ENCODE measurements around the gene HNRNPA2B1.
"Not testable (repeated sequence)": the region's sequence is repeated elsewhere in the genome, so short reads cannot be mapped to it uniquely, and the experiment has no call there.

HNRNPA2B1 gene

GRCh38 chr7:26166684-26167266, 33.8 kb downstream of the HNRNPA2B1 start:
- Histone ChIP-seq H3K9ac (ENCODE audit: low read depth in 1 of 2, low read length in 2 of 2) (peak overlapping the region in 1 of 2 donors; percentile 32), H3K4me3 (ENCODE audit: low read length in 2 of 2) (no peak overlapping the region), H3K4me1 (ENCODE audit: control insufficient read depth in 2 of 2, insufficient read depth in 2 of 2, low read length in 2 of 2) (peaks cover 8 to 9% of the 10 kb centered on the region in 2 donors), H3K9me3 (ENCODE audit: control insufficient read depth in 2 of 2, low read length in 2 of 2) (no peaks in the 10 kb centered on the region), H3K27ac (ENCODE audit: low read depth in 2 of 2, low read length in 2 of 2) (peak overlapping the region in 1 of 2 donors; percentile 23), H3K27me3 (ENCODE audit: control insufficient read depth in 2 of 2, insufficient read depth in 2 of 2, low read length in 2 of 2) (no peaks in the 10 kb centered on the region), H3K36me3 (ENCODE audit: control insufficient read depth in 2 of 2, insufficient read depth in 2 of 2, low read length in 2 of 2) (peaks cover 0 to 2% of the 10 kb centered on the region in 2 donors)

GRCh38 chr7:26165950-26166683, 34.4 kb downstream of the HNRNPA2B1 start:
- Histone ChIP-seq H3K4me3 (ENCODE audit: low read length in 2 of 2) (no peak overlapping the region), H3K27ac (ENCODE audit: low read depth in 2 of 2, low read length in 2 of 2) (no peak overlapping the region), H3K36me3 (ENCODE audit: control insufficient read depth in 2 of 2, insufficient read depth in 2 of 2, low read length in 2 of 2) (peaks cover 0 to 2% of the 10 kb centered on the region in 2 donors), H3K9ac (ENCODE audit: low read depth in 1 of 2, low read length in 2 of 2) (no peak overlapping the region), H3K4me1 (ENCODE audit: control insufficient read depth in 2 of 2, insufficient read depth in 2 of 2, low read length in 2 of 2) (peaks cover 8 to 9% of the 10 kb centered on the region in 2 donors), H3K27me3 (ENCODE audit: control insufficient read depth in 2 of 2, insufficient read depth in 2 of 2, low read length in 2 of 2) (no peaks in the 10 kb centered on the region), H3K9me3 (ENCODE audit: control insufficient read depth in 2 of 2, low read length in 2 of 2) (no peaks in the 10 kb centered on the region)

GRCh38 chr7:26163804-26164203, 36.7 kb downstream of the HNRNPA2B1 start:
- not testable (repeated sequence) for H3K27ac ChIP-seq (ENCODE audit: low read depth in 2 of 2, low read length in 2 of 2); H3K36me3 ChIP-seq (ENCODE audit: control insufficient read depth in 2 of 2, insufficient read depth in 2 of 2, low read length in 2 of 2); H3K9ac ChIP-seq (ENCODE audit: low read depth in 1 of 2, low read length in 2 of 2); H3K27me3 ChIP-seq (ENCODE audit: control insufficient read depth in 2 of 2, insufficient read depth in 2 of 2, low read length in 2 of 2); H3K9me3 ChIP-seq (ENCODE audit: control insufficient read depth in 2 of 2, low read length in 2 of 2); H3K4me3 ChIP-seq (ENCODE audit: low read length in 2 of 2)
- H3K4me1 ChIP-seq (ENCODE audit: control insufficient read depth in 2 of 2, insufficient read depth in 2 of 2, low read length in 2 of 2): peaks cover 12 to 20% of the 10 kb centered on the region in 2 donors

GRCh38 chr7:26162431-26162830, 38.1 kb downstream of the HNRNPA2B1 start:
- Histone ChIP-seq H3K36me3 (ENCODE audit: control insufficient read depth in 2 of 2, insufficient read depth in 2 of 2, low read length in 2 of 2) (no peaks in the 10 kb centered on the region), H3K9me3 (ENCODE audit: control insufficient read depth in 2 of 2, low read length in 2 of 2) (no peaks in the 10 kb centered on the region), H3K4me3 (ENCODE audit: low read length in 2 of 2) (no peak overlapping the region), H3K27ac (ENCODE audit: low read depth in 2 of 2, low read length in 2 of 2) (no peak overlapping the region), H3K4me1 (ENCODE audit: control insufficient read depth in 2 of 2, insufficient read depth in 2 of 2, low read length in 2 of 2) (peaks cover 14 to 31% of the 10 kb centered on the region in 2 donors), H3K9ac (ENCODE audit: low read depth in 1 of 2, low read length in 2 of 2) (no peak overlapping the region), H3K27me3 (ENCODE audit: control insufficient read depth in 2 of 2, insufficient read depth in 2 of 2, low read length in 2 of 2) (no peaks in the 10 kb centered on the region)

- Histone ChIP-seq H3K27ac (ENCODE audit: low read depth in 2 of 2, low read length in 2 of 2) (no peak overlapping the region), H3K27me3 (ENCODE audit: control insufficient read depth in 2 of 2, insufficient read depth in 2 of 2, low read length in 2 of 2) (no peaks in the 10 kb centered on the region), H3K9me3 (ENCODE audit: control insufficient read depth in 2 of 2, low read length in 2 of 2) (no peaks in the 10 kb centered on the region), H3K9ac (ENCODE audit: low read depth in 1 of 2, low read length in 2 of 2) (no peak overlapping the region), H3K36me3 (ENCODE audit: control insufficient read depth in 2 of 2, insufficient read depth in 2 of 2, low read length in 2 of 2) (no peaks in the 10 kb centered on the region), H3K4me3 (ENCODE audit: low read length in 2 of 2) (no peak overlapping the region), H3K4me1 (ENCODE audit: control insufficient read depth in 2 of 2, insufficient read depth in 2 of 2, low read length in 2 of 2) (peaks cover 8 to 28% of the 10 kb centered on the region in 2 donors)
Observed at GRCh38 chr7:26160896-26161295, 39.6 kb downstream of the HNRNPA2B1 start.

- Histone ChIP-seq H3K4me3 (ENCODE audit: low read length in 2 of 2) (no peak overlapping the region), H3K27me3 (ENCODE audit: control insufficient read depth in 2 of 2, insufficient read depth in 2 of 2, low read length in 2 of 2) (no peaks in the 10 kb centered on the region), H3K36me3 (ENCODE audit: control insufficient read depth in 2 of 2, insufficient read depth in 2 of 2, low read length in 2 of 2) (no peaks in the 10 kb centered on the region), H3K27ac (ENCODE audit: low read depth in 2 of 2, low read length in 2 of 2) (no peak overlapping the region), H3K9me3 (ENCODE audit: control insufficient read depth in 2 of 2, low read length in 2 of 2) (no peaks in the 10 kb centered on the region), H3K9ac (ENCODE audit: low read depth in 1 of 2, low read length in 2 of 2) (no peak overlapping the region), H3K4me1 (ENCODE audit: control insufficient read depth in 2 of 2, insufficient read depth in 2 of 2, low read length in 2 of 2) (peaks cover 17 to 29% of the 10 kb centered on the region in 2 donors)
Observed at GRCh38 chr7:26159243-26159642, 41.3 kb downstream of the HNRNPA2B1 start.

GRCh38 chr7:26157520-26158105, 42.9 kb downstream of the HNRNPA2B1 start:
- H3K9ac ChIP-seq (ENCODE audit: low read depth in 1 of 2, low read length in 2 of 2): no peak overlapping the region
- no peak overlapping the region for H3K27ac ChIP-seq (ENCODE audit: low read depth in 2 of 2, low read length in 2 of 2)
- H3K36me3 ChIP-seq (ENCODE audit: control insufficient read depth in 2 of 2, insufficient read depth in 2 of 2, low read length in 2 of 2): no peaks in the 10 kb centered on the region
- no peaks in the 10 kb centered on the region for H3K9me3 ChIP-seq (ENCODE audit: control insufficient read depth in 2 of 2, low read length in 2 of 2)
- H3K4me3 ChIP-seq (ENCODE audit: low read length in 2 of 2): no peak overlapping the region
- peaks cover 23 to 43% of the 10 kb centered on the region in 2 donors for H3K4me1 ChIP-seq (ENCODE audit: control insufficient read depth in 2 of 2, insufficient read depth in 2 of 2, low read length in 2 of 2)
- H3K27me3 ChIP-seq (ENCODE audit: control insufficient read depth in 2 of 2, insufficient read depth in 2 of 2, low read length in 2 of 2): no peaks in the 10 kb centered on the region

GRCh38 chr7:26156451-26157420, 43.8 kb downstream of the HNRNPA2B1 start:
- Histone ChIP-seq H3K9ac (ENCODE audit: low read depth in 1 of 2, low read length in 2 of 2) (no peak overlapping the region), H3K4me1 (ENCODE audit: control insufficient read depth in 2 of 2, insufficient read depth in 2 of 2, low read length in 2 of 2) (peaks cover 25 to 44% of the 10 kb centered on the region in 2 donors), H3K4me3 (ENCODE audit: low read length in 2 of 2) (no peak overlapping the region)

GRCh38 chr7:26155531-26156375, 44.8 kb downstream of the HNRNPA2B1 start:
- Histone ChIP-seq H3K27ac (ENCODE audit: low read depth in 2 of 2, low read length in 2 of 2) (peak overlapping the region in 1 of 2 donors; percentile 24), H3K4me3 (ENCODE audit: low read length in 2 of 2) (peak overlapping the region in 1 of 2 donors; percentile 17), H3K9me3 (ENCODE audit: control insufficient read depth in 2 of 2, low read length in 2 of 2) (no peaks in the 10 kb centered on the region), H3K4me1 (ENCODE audit: control insufficient read depth in 2 of 2, insufficient read depth in 2 of 2, low read length in 2 of 2) (peaks cover 28 to 48% of the 10 kb centered on the region in 2 donors), H3K9ac (ENCODE audit: low read depth in 1 of 2, low read length in 2 of 2) (no peak overlapping the region), H3K27me3 (ENCODE audit: control insufficient read depth in 2 of 2, insufficient read depth in 2 of 2, low read length in 2 of 2) (no peaks in the 10 kb centered on the region), H3K36me3 (ENCODE audit: control insufficient read depth in 2 of 2, insufficient read depth in 2 of 2, low read length in 2 of 2) (no peaks in the 10 kb centered on the region)

More at GRCh38 chr7:26156451-26157420, 43.8 kb downstream of the HNRNPA2B1 start:
- H3K9me3 ChIP-seq (ENCODE audit: control insufficient read depth in 2 of 2, low read length in 2 of 2): no peaks in the 10 kb centered on the region
- H3K27me3 ChIP-seq (ENCODE audit: control insufficient read depth in 2 of 2, insufficient read depth in 2 of 2, low read length in 2 of 2): no peaks in the 10 kb centered on the region
- no peaks in the 10 kb centered on the region for H3K36me3 ChIP-seq (ENCODE audit: control insufficient read depth in 2 of 2, insufficient read depth in 2 of 2, low read length in 2 of 2)
- peak overlapping the region; percentile 12 to 30 for H3K27ac ChIP-seq (ENCODE audit: low read depth in 2 of 2, low read length in 2 of 2)

Data from mucosa of rectum (tissue), 2 donors.